Measurements from ENCODE around the gene ZBTB39. TPM values are rescaled to one million over a fixed set of nuclear protein-coding genes. Genes with fewer than 3 reads are reported as not detected.
"Not testable (repeated sequence)": the region's sequence is repeated elsewhere in the genome, so short reads cannot be mapped to it uniquely, and the experiment has no call there.

The ZBTB39 gene, protein sequence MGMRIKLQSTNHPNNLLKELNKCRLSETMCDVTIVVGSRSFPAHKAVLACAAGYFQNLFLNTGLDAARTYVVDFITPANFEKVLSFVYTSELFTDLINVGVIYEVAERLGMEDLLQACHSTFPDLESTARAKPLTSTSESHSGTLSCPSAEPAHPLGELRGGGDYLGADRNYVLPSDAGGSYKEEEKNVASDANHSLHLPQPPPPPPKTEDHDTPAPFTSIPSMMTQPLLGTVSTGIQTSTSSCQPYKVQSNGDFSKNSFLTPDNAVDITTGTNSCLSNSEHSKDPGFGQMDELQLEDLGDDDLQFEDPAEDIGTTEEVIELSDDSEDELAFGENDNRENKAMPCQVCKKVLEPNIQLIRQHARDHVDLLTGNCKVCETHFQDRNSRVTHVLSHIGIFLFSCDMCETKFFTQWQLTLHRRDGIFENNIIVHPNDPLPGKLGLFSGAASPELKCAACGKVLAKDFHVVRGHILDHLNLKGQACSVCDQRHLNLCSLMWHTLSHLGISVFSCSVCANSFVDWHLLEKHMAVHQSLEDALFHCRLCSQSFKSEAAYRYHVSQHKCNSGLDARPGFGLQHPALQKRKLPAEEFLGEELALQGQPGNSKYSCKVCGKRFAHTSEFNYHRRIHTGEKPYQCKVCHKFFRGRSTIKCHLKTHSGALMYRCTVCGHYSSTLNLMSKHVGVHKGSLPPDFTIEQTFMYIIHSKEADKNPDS
- 4.3 TPM for polyA plus RNA-seq (2013, experiment 1 of 2; ENCODE audit: insufficient read length)
- 3.5 TPM for polyA plus RNA-seq (2013, experiment 2 of 2; ENCODE audit: insufficient read length)

DNA sequence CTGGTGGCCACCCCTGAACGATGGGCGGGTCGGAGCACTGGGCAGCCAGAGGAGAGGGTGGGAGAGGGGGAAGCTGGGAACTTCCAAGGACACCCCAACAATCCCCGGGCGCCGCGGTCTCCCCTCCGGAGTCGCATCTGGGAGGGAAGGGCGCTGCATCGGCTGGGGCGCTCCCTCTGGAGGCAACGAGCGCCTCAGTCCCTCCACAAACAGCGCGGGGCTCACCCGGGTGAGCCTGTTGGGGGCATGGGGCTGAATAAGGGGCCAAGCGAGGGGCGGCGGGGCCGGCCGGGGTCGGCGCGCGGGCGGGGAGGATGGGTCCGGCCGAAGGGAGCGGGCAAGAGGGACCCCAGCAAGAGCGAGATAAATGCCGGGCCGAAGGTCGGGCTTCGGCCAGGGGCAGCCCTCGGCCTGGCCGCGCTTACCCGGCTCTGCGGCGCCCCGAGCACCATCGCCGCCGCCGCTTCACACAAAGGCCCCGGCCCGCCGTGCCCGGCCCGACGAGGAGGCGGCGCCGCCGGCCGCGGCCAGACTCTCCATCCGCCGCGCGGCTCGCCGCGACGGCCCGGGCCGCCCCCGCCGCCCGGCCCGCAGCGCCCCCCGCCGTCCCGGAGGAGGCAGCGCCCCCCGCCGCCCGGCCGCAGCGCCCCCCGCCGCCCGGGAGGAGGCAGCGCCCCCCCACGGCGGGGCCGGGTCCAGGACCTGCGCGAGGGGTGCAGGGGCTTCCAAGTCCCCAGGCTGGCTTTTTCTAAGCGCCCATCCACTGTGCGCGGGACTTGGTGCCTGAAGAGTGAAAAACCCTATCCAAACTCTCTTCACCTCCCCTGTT lies at the start of gene ZBTB39:
ZBTB39 (minus strand) TSS at position 567 of the 829 bp plus-strand sequence. CDS start 1,629 bp downstream, outside the sequence.
- peak; percentile 67 for DNase-seq

DNA sequence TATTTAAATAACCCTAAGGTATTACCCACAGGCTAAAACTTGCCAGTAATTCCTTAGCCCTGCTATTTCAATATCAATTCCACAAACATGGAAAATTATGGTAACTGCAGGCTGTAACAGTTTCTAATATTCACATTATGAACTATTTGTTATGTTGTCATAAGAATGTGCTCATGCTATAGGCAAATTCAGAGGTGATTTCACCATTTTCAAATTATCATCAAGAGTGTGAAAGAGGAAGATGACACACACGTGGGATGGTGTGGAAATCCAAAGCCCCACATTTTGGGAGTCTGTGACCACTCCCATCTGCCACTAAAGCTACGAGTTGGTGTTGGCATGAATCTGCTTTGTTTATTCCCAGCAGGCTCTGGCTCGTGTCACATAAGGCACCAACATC lies 49.5 kb upstream of the ZBTB39 start:
- DNase-seq: no peak

DNA sequence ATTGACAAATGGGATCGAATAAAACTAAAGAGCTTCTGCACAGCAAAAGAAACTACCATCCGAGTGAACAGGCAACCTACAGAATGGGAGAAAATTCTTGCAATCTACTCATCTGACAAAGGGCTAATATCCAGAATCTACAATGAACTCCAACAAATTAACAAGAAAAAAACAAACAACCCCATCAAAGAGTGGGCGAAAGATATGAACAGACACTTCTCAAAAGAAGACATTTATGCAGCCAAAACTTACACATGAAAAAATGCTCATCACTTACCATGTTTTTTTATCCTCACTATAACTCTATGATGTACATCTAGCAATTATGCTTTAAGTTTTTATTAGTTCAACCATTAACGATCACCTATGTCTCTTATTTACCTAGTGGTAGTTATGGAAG lies 47.6 kb upstream of the ZBTB39 start:
- not testable (repeated sequence) for DNase-seq

DNA sequence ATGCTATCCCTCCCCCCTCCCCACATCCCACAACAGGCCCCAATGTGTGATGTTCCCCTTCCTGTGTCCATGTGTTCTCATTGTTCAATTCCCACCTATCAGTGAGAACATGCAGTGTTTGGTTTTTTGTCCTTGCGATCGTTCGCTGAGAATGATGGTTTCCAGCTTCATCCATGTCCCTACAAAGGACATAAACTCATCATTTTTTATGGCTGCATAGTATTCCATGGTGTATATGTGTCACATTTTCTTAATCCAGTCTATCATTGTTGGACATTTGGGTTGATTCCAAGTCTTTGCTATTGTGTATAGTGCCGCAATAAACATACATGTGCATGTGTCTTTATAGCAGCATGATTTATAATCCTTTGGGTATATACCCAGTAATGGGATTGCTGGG lies 46.8 kb upstream of the ZBTB39 start:
- not testable (repeated sequence) for DNase-seq

DNA sequence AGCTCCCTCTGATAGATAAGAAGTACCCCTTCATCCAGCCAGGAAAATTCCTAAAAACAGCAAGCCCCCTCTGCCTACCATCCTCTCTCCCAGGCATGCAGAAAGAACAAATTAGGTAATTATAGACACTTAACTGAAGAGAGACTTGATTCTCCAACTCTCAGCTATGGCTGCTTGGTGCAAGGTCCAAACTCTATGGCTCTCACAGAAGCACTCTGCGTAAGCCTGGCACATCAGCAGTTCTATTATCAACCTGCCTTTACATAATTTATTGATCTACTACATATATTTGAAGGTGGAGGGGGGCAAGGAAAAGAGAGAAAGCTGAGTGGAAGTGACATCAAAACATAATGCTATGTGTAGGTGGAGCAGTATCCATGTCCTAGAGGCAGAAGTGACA lies 44.7 kb upstream of the ZBTB39 start:
- no peak for DNase-seq

DNA sequence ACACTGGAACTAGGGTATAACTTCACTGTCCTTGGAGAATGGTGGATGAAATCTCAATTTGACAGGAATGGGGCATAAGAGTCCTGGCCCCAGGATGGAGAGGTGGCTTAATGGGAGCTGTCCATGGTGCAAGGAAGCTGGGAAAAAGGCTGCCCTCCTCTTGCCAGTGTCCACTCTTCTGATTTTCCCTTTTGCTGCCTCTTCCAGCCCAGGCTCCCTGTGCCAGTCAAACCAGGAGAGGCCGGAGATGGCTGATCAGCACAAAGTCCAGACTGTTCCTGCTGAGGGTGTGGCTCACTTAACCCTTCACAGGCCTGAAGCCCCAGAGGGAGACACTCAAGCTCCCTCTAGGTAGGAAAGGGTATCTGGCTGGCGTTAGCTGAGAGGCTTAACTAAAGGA lies 43.5 kb upstream of the ZBTB39 start, which contains the start of gene MYO1A:
MYO1A (minus strand) TSS at position 240 of the 400 bp plus-strand sequence. CDS start 1,806 bp downstream, outside the sequence.
- peak; percentile 23 for DNase-seq

DNA sequence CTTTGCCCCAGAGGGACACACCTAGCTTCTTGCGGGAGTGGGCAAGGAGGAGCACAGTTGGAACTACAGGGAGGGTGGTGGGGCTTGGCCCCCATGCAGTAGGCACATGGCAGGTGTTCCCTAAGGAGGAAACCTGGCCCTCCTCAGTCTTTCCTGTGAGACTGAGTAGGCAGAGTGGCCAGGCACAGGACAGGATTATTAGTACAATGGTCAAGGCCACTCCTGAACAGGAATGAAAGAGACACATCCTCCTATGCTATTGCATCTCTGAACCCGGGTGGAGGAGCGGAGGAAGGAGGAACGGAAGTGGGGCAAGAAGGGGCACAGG lies 42.7 kb upstream of the ZBTB39 start:
- DNase-seq: no peak

DNA sequence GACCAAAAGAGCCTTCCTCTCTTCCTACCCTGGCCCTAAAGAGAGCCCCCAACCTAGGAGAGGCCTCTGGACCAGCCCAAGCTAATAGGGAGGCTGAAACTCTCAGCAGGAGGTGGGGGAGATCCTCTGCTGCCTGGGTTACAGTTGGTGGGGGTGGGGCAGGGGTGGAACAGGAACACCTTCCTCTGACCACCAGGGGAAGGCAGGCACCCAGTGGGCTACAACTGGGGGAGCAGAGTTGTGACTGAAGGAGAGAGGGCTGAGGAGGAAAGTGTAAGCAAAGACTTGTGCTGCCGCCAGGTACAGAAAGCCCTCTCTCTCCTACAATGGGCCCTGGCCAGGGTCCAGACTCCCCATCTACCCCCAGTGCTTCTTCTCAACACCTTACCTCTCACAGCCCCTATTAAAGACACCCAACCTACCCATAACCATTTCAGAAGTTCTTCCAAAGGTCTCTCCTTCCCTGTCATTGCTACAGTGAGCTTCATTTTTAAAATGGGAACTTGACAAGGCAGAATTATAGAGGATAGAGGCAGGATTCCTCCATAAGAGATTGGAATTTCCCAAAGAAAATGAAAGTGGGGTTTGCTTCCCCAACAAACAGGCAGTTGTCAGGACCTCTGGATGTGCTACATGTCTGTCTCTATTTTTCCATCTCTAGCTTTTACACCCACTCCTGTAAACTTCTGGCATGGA lies 42.2 kb upstream of the ZBTB39 start:
- no peak for DNase-seq

DNA sequence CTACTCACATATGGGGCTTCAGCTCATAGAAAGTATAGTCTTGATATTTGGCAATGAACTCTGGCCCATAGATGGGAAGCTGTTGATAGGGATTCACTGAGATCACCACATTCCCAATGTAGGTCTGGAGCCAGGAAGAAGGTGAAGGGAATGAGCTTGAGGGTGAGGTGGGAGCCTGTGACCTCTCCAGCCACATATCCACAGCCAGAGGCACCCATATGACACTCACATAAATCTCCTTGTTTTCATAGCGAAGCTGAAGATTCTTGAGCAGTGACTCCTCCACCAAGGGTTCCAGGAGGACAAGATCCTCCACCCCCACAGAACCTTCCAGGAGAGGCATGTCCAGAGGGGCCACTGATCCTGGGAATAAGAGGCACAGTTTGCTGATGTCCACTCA lies 41.6 kb upstream of the ZBTB39 start:
- DNase-seq: peak; percentile 55

DNA sequence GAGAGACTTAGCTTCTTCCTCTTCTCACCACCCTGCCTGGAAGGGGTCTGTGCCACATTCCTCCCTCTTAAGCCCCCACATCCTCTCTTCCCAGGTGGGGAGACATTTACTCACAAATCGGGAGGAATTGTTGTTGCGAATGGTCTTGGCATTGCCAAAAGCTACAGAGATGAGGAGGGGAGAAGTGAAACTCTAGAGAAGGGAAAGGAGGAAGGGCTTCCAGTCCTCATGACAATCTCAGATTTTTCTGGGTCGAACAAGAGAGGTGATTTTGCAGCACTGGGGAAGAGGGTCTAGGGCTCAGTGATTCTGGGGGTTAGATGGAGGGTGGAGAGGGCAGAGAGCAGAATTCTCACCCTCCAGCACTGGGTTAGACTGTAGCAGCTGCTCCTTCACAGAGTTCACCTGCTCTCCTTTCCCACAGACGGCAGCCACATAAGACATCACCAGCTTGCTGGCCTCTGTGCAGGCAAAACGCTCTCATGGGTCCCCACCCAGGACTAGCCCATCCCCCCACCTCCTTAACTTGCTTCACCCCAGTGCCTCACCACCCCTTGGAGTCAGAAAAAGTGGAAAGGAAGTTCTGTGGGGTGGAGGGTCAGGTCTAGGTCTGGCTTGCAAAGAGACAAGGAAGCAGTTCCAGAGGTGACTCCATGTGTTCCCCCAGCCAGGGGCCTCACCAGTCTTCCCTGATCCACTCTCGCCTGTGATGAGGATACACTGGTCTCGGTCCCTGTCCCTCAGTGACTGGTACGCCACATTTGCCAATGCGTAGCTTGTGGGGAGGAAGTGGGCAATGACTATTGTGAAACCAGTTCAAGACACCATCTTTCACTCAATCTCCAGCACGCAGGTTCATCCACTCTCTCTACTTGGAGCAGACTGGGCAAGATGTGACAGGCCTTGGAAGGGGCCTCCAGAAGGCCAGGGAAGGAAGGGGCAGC lies 40.9 kb upstream of the ZBTB39 start:
- DNase-seq: no peak

DNA sequence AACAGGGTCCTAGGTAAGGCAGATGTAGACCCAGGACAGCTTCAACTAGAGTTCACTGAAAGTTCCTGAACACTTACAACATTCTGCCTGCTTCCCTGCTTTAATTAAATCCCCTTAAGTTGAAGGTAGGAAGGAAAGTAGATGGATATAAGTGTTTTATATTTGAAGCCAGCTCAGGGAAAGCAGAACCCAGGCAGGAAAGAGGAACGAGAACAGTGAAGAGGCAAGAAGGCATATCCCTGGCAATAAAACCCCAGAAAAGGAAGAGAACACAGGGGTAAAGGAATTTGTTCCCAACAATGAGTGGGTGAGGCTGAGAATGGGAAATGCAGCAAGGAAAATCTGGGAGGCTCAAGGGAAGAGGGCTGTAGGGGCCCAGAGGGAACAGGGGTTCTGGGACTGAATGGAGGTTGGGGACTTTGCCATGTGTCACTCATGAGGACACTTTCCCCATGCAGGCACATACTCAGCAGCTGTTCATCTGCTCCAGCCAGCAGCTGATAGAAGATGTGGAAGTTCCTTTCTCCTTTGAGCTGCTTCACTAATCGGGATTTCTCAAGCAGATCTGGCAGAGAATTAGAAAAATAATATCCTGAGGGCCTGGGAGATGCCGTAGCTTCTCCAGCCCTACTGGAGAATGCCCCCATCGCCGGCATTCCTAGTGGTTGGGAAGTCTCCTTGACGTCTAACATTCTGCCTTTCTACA lies 39.9 kb upstream of the ZBTB39 start:
- no peak for DNase-seq

DNA sequence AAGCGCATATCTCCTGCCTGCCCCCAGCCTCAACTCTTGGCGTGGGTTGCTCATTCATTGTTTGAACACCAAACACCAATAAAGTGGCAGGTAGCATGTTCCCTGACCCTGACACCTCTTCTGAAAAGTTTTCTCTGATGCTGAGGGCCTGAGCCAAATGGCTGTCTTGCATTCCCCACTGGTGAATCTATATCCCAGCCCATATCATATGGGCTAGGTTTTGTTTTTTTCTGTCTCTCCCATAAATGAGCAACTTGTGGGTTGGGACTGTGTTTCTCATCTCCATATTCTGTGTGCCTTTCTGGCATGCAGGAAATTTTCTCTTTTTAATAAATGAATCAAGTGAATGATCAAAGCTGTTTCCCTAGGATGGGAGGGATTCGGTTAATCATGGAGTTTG lies 38.5 kb upstream of the ZBTB39 start:
- DNase-seq: peak; percentile 9

DNA sequence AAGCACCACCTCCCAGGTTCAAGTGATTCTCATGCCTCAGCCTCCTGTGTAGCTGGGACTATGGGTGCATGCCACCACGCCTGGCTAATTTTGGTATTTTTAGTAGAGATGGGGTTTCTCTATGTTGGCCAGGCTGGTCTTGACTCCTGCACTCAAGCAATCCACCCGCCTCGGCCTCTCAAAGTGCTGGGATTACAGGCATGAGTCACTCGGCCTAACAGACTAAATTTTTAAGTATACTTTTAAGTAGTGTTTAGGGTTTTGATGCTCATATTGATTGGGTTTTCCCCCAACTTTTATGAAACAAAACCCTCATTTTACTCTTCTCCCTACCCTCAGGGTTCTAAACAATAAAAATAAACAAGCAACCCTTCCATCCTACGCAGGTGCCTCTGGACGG lies 38.1 kb upstream of the ZBTB39 start:
- no peak for DNase-seq

DNA sequence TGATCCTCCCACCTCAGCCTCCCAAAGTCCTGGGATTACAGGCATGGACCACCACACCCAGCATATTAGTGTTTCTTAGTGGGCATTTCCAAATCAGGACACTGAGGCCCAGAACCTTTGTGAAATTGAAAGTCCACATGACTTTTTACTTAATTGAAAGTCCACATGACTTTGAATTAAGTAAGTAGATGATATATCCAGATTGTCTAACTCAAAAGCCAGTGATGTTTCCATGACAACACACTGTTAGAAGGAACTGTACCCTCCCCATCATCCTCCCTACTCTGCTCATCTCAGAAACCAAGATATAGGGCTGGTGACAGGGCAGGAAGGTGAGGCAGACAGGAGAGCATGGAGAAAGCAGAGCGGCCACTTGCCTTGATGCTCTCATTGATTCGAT lies 36.3 kb upstream of the ZBTB39 start:
- no peak for DNase-seq

DNA sequence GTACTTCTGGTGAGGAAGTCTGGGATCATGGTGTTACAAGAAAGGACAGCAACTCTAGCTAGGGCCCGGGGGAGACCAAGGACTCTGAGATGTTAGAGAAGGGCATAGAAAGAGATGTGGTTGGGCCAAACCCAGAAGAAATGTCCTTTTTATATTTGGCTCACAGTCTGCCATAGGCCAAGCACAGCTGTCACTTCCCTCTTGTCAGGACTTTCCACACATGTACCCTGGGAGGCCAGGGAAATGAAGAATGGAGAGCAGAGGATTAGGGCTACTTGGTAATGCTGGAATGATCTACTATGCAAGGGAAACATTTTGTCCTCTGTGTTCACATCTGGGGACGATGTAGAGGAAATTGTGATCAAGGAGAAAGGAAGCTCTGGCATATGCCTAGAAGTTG lies 34.4 kb upstream of the ZBTB39 start:
- no peak for DNase-seq

DNA sequence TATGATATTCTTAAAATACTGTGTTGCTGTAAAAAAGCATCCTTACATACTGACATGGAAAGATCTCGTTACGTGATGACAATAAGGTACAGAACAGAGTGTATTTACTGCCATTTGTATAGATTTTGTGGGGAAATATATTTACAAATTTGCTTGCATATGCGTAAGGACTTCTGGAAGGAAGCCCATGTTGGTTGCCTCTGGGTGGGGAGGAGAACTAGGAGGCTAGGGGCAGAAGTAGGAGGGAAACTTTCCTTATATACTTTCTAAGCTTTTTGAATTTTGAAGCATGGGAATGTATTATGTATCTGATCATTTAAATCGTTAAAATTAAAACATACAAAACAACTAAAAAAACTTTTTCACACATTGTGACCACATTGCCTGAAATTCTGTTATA lies 33.9 kb upstream of the ZBTB39 start:
- no peak for DNase-seq

DNA sequence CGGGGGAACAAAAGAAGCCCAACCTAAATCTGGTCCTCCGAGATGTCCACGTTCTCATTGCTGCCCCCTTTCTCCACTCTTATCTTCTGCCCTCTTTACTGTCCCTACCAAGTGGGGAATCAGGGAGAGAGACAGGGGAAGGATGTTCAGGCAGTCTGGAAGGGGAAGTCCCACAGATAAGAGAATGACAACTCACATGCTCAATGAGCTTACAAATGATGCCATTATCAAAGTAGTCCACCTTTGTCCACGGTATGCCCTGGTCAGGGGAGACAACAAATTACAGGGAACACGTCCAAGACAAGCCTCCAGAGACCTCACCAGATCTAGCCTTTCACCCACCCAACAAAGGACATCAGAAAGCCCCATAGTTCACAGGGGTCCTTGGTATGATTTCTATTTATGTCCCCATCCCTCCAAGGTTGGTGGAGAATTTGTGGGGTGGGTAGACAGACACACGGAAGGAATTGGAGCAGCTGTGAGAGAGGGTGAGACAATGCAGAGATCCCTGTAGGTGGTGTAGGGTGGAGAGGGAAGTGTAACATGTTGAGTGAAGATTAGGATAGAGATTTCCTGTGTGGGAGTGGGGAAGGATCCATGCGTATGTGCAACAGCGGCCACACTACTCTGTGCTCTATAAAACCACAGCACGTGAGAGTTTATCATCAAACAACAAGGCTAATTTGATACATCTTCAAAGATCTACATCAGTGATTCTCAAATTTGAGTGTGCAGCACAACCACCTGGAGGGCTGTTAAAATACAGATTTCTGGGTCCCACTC lies 32.9 kb upstream of the ZBTB39 start:
- no peak for DNase-seq

DNA sequence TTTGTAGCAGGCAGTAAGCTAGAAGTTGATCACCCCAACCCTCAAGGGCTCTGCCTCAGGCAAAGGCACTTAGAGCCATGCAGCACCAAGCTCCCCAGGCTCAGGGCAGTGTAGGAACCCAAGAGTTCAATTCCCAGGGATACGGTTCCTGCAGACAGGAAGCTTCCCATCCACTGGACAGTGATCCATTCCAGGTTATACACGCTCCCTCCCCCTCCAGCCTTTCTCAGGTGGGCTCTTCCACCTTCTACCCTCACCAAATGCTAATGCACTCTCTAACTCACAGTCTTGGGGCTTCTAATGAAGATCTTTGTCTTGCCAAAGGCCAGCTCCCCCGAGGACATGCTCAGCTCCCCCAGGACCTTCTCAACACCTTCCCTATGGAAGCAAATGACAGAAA lies 30.9 kb upstream of the ZBTB39 start:
- no peak for DNase-seq

DNA sequence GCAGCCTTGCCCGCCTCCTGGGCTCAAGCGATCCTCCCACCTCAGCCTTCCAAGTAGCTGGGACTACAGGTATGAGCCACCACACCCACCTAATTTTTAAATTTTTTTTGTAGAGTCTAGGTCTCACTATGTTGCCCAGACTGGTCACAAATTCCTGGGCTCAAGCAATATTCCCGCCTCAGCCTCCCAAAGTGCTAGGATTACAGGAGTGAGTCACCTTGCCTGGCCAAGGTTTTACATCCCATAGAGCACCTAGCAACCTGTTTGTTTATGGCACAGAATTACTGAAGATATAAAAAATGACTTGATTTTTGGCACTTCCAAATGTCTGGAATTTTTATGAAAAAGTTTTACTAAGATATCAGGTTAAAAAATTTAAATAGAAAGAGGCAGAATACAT lies 27.1 kb upstream of the ZBTB39 start:
- no peak for DNase-seq

DNA sequence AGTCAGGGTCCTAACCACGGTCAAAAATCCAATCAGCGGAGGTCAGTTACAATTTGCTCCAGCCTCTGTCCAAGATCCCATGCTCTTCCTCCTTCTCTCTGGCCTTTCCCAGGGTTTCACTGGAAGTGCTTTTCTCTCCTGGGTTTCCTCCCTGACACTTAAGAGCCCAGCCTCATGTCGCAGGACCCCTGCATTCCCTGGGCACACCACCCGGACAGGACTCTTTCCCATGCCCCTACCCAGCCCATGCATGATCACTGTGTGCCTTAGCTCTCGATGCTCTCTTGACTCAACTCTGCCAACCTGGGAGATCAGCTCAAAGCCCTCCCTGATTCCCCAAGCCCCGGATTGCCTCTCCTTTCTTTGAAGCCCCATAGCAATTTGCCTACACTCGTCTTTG lies 25.4 kb upstream of the ZBTB39 start:
- DNase-seq: no peak
